ENCODE data around the gene CDH13. TPM values are rescaled to one million over a fixed set of nuclear protein-coding genes. Genes with fewer than 3 reads are reported as not detected.

Gene CDH13
- polyA plus RNA-seq, 1 experiment, result 113 TPM

GRCh38 chr16:83724585-83724984 is 1097.8 kb downstream of the CDH13 start:
- CTCF ChIA-PET, result no interaction called here
- POLR2A ChIA-PET, result no interaction called here
- Histone ChIP-seq H3K27me3 (ENCODE audit: control insufficient read depth, insufficient read depth, low read length) (no peaks in the 10 kb centered on the region), H3K36me3 (ENCODE audit: control insufficient read depth, insufficient read depth, low read length) (no peaks in the 10 kb centered on the region), H3K4me3 (ENCODE audit: low read depth, low read length) (no peak overlapping the region)
- no peak for DNase-seq (ENCODE audit: low read depth)
- no peak for TF ChIP-seq CTCF (IDR thresholded peaks at IDR 0.05; ENCODE audit: insufficient read depth, low read depth, low read length)

GRCh38 chr16:83725313-83725712 is 1098.5 kb downstream of the CDH13 start:
- H3K27me3 ChIP-seq (ENCODE audit: control insufficient read depth, insufficient read depth, low read length), result no peaks in the 10 kb centered on the region
- no peak for DNase-seq (ENCODE audit: low read depth)
- H3K36me3 ChIP-seq (ENCODE audit: control insufficient read depth, insufficient read depth, low read length), result no peaks in the 10 kb centered on the region
- POLR2A ChIA-PET, result no interaction called here
- CTCF ChIA-PET, result no interaction called here
- H3K4me3 ChIP-seq (ENCODE audit: low read depth, low read length), result no peak overlapping the region
- no peak for TF ChIP-seq CTCF (IDR thresholded peaks at IDR 0.05; ENCODE audit: insufficient read depth, low read depth, low read length)

GRCh38 chr16:83727018-83727417 is 1100.2 kb downstream of the CDH13 start:
- no peak overlapping the region for H3K4me3 ChIP-seq (ENCODE audit: low read depth, low read length)
- no peaks in the 10 kb centered on the region for H3K27me3 ChIP-seq (ENCODE audit: control insufficient read depth, insufficient read depth, low read length)
- no peaks in the 10 kb centered on the region for H3K36me3 ChIP-seq (ENCODE audit: control insufficient read depth, insufficient read depth, low read length)
- no peak for DNase-seq (ENCODE audit: low read depth)
- CTCF ChIA-PET, result interaction anchor here (0.6 kb wide), 1 partner anchor 358 kb away, joined by 3 read pairs; no protein-coding TSS in a partner anchor
- POLR2A ChIA-PET, result no interaction called here
- no peak for TF ChIP-seq CTCF (IDR thresholded peaks at IDR 0.05; ENCODE audit: insufficient read depth, low read depth, low read length)

GRCh38 chr16:83727751-83728352 is 1101.1 kb downstream of the CDH13 start:
- TF ChIP-seq CTCF (IDR thresholded peaks at IDR 0.05; ENCODE audit: insufficient read depth, low read depth, low read length), result no peak
- no peaks in the 10 kb centered on the region for H3K27me3 ChIP-seq (ENCODE audit: control insufficient read depth, insufficient read depth, low read length)
- DNase-seq (ENCODE audit: low read depth), result no peak
- CTCF ChIA-PET, result no interaction called here
- H3K4me3 ChIP-seq (ENCODE audit: low read depth, low read length), result no peak overlapping the region
- no peaks in the 10 kb centered on the region for H3K36me3 ChIP-seq (ENCODE audit: control insufficient read depth, insufficient read depth, low read length)
- POLR2A ChIA-PET, result no interaction called here

GRCh38 chr16:83728492-83728891 is 1101.7 kb downstream of the CDH13 start:
- CTCF ChIA-PET, result no interaction called here

More at GRCh38 chr16:83728492-83728891, 1101.7 kb downstream of the CDH13 start:
- no peaks in the 10 kb centered on the region for H3K27me3 ChIP-seq (ENCODE audit: control insufficient read depth, insufficient read depth, low read length)
- H3K36me3 ChIP-seq (ENCODE audit: control insufficient read depth, insufficient read depth, low read length), result no peaks in the 10 kb centered on the region
- TF ChIP-seq CTCF (IDR thresholded peaks at IDR 0.05; ENCODE audit: insufficient read depth, low read depth, low read length), result no peak
- POLR2A ChIA-PET, result no interaction called here
- no peak for DNase-seq (ENCODE audit: low read depth)
- H3K4me3 ChIP-seq (ENCODE audit: low read depth, low read length), result no peak overlapping the region
